ENCODE measurements around the gene ACTR3. TPM values are rescaled to one million over a fixed set of nuclear protein-coding genes. Genes with fewer than 3 reads are reported as not detected.

ACTR3 gene
- total and polyA plus RNA-seq, 10 of the 15 experiments (the other 5 are each of a cell fraction or from before 2014, with no cell fraction given), result 79.1 to 616 (median 471) TPM

DNA sequence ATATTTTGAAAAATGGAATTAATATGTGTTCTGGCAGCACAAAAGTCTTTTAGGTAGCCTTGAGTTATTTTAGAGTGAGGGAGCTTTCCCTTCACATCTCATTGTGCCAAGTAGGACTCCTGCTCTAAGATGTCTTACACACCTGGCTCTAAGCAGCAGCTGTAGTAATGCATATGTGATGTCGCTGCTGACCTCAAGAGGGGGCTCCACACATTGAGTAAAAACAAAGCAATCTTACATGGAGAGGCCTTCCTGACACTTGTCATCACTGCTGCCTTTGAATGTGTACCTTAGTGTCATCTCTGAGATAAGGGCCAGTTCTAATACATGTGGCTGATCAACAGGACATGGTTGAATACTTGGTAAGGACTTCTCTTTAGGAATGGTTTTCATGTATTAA is 75.8 kb downstream of the ACTR3 start:
- ATAC-seq (peak; percentile 91), FAIRE-seq (no peak), DNase-seq (ENCODE audit: low read depth, low spot score) (no peak)
- ChIA-PET CTCF (interaction anchor here (0.7 to 2.7 kb wide), 22 partner anchors 9 to 586 kb away, joined by 3 to 19 read pairs (median 5); partner anchors contain the start of gene SLC35F5), SMC1A (ENCODE audit: uncharacterized antibody, unreplicated experiment) (interaction anchor here (0.7 to 2.4 kb wide), 12 partner anchors 9 to 305 kb away, joined by 3 to 12 read pairs (median 4); no protein-coding TSS in a partner anchor), RAD21 (ENCODE audit: unreplicated experiment) (interaction anchor here (0.8 to 2.1 kb wide), 6 partner anchors 13 to 255 kb away, joined by 3 to 8 read pairs (median 5); no protein-coding TSS in a partner anchor), POLR2A (interaction anchor here (0.7 to 1.3 kb wide), 5 partner anchors 16 to 209 kb away, joined by 3 to 4 read pairs (median 3); partner anchors contain the start of gene SLC35F5)
- H2AFZ ChIP-seq (ENCODE audit: control insufficient read depth, low read depth, low read length), result no peak overlapping the region
- 50% methylated on average over 1 of the region's 1 CpG for WGBS (ENCODE audit: insufficient coverage, insufficient replicate concordance, low lambda C conversion rate, missing lambda C conversion rate)
- BruUV-seq (replicated peaks), result no TSS peak
- no peaks in the 10 kb centered on the region for H3K9me3 ChIP-seq (replicated peaks; ENCODE audit: control insufficient read depth, insufficient read depth, low read length)
- intact Hi-C loops (cut with micrococcal nuclease; ENCODE audit: unreplicated experiment) (no loop called here), in situ Hi-C loops (cut with MboI) (no loop called here)
- no peaks in the 10 kb centered on the region for H3K79me2 ChIP-seq (ENCODE audit: control insufficient read depth, insufficient read depth, low read length)
- no peaks in the 10 kb centered on the region for H3K4me1 ChIP-seq (ENCODE audit: control insufficient read depth, insufficient read depth, low read length)
- no peak overlapping the region for H3K4me2 ChIP-seq (ENCODE audit: control insufficient read depth, insufficient read depth)
- no peaks in the 10 kb centered on the region for H3K27me3 ChIP-seq (replicated peaks in 1 of 2; ENCODE audit: control insufficient read depth in 2 of 2, insufficient read depth in 2 of 2, low read length in 1 of 2)
- H4K20me1 ChIP-seq (ENCODE audit: control insufficient read depth, insufficient read depth), result no peaks in the 10 kb centered on the region
- H3K4me3 ChIP-seq, result no peak overlapping the region
- H3K9ac ChIP-seq (ENCODE audit: control insufficient read depth, insufficient read depth, low read length), result no peak overlapping the region
- H3K36me3 ChIP-seq (ENCODE audit: control insufficient read depth in 2 of 2, insufficient read depth in 2 of 2, low read length in 1 of 2), result 0 out of 4 replicates have a peak, but pooled peaks cover 0 to 10% of the 10 kb centered on the region in 2 experiments
- no peak overlapping the region for H3K27ac ChIP-seq (ENCODE audit: control insufficient read depth, insufficient read depth)
- TF ChIP-seq, protein P1, sequence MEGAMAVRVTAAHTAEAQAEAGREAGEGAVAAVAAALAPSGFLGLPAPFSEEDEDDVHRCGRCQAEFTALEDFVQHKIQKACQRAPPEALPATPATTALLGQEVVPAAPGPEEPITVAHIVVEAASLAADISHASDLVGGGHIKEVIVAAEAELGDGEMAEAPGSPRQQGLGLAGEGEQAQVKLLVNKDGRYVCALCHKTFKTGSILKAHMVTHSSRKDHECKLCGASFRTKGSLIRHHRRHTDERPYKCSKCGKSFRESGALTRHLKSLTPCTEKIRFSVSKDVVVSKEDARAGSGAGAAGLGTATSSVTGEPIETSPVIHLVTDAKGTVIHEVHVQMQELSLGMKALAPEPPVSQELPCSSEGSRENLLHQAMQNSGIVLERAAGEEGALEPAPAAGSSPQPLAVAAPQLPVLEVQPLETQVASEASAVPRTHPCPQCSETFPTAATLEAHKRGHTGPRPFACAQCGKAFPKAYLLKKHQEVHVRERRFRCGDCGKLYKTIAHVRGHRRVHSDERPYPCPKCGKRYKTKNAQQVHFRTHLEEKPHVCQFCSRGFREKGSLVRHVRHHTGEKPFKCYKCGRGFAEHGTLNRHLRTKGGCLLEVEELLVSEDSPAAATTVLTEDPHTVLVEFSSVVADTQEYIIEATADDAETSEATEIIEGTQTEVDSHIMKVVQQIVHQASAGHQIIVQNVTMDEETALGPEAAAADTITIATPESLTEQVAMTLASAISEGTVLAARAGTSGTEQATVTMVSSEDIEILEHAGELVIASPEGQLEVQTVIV (IDR thresholded peaks at IDR 0.05; ENCODE audit: borderline replicate concordance, partially characterized antibody), result no peak
- TF ChIP-seq, protein P2, sequence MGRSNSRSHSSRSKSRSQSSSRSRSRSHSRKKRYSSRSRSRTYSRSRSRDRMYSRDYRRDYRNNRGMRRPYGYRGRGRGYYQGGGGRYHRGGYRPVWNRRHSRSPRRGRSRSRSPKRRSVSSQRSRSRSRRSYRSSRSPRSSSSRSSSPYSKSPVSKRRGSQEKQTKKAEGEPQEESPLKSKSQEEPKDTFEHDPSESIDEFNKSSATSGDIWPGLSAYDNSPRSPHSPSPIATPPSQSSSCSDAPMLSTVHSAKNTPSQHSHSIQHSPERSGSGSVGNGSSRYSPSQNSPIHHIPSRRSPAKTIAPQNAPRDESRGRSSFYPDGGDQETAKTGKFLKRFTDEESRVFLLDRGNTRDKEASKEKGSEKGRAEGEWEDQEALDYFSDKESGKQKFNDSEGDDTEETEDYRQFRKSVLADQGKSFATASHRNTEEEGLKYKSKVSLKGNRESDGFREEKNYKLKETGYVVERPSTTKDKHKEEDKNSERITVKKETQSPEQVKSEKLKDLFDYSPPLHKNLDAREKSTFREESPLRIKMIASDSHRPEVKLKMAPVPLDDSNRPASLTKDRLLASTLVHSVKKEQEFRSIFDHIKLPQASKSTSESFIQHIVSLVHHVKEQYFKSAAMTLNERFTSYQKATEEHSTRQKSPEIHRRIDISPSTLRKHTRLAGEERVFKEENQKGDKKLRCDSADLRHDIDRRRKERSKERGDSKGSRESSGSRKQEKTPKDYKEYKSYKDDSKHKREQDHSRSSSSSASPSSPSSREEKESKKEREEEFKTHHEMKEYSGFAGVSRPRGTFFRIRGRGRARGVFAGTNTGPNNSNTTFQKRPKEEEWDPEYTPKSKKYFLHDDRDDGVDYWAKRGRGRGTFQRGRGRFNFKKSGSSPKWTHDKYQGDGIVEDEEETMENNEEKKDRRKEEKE (IDR thresholded peaks at IDR 0.05), result no peak
- peak; percentile 35; the same call in 1 of the 2 replicates for TF ChIP-seq POLR2AphosphoS5 (IDR thresholded peaks at IDR 0.05; ENCODE audit: low read length)
- TF ChIP-seq POLR2A (IDR thresholded peaks at IDR 0.05; ENCODE audit: low read depth, low read length), result peak; percentile 52
- no peak for TF ChIP-seq RAD51 (IDR thresholded peaks at IDR 0.05)
- no peak for TF ChIP-seq MXI1 (IDR thresholded peaks at IDR 0.05; ENCODE audit: low read depth, low read length)
- TF ChIP-seq, protein P3, sequence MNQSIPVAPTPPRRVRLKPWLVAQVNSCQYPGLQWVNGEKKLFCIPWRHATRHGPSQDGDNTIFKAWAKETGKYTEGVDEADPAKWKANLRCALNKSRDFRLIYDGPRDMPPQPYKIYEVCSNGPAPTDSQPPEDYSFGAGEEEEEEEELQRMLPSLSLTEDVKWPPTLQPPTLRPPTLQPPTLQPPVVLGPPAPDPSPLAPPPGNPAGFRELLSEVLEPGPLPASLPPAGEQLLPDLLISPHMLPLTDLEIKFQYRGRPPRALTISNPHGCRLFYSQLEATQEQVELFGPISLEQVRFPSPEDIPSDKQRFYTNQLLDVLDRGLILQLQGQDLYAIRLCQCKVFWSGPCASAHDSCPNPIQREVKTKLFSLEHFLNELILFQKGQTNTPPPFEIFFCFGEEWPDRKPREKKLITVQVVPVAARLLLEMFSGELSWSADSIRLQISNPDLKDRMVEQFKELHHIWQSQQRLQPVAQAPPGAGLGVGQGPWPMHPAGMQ (IDR thresholded peaks at IDR 0.05; ENCODE audit: borderline replicate concordance), result no peak
- TF ChIP-seq RAD21 (IDR thresholded peaks at IDR 0.05; ENCODE audit: insufficient read depth, low read depth, low read length), result peak; percentile 47; the same call in 1 of the 2 replicates
- TF ChIP-seq, protein P4, sequence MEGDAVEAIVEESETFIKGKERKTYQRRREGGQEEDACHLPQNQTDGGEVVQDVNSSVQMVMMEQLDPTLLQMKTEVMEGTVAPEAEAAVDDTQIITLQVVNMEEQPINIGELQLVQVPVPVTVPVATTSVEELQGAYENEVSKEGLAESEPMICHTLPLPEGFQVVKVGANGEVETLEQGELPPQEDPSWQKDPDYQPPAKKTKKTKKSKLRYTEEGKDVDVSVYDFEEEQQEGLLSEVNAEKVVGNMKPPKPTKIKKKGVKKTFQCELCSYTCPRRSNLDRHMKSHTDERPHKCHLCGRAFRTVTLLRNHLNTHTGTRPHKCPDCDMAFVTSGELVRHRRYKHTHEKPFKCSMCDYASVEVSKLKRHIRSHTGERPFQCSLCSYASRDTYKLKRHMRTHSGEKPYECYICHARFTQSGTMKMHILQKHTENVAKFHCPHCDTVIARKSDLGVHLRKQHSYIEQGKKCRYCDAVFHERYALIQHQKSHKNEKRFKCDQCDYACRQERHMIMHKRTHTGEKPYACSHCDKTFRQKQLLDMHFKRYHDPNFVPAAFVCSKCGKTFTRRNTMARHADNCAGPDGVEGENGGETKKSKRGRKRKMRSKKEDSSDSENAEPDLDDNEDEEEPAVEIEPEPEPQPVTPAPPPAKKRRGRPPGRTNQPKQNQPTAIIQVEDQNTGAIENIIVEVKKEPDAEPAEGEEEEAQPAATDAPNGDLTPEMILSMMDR (IDR thresholded peaks at IDR 0.05 in 2 of 3, conservative IDR thresholded peaks at IDR 0.05 in 1 of 3; ENCODE audit: control insufficient read depth in 2 of 3, extremely low read depth in 1 of 3, insufficient read depth in 1 of 3, low read depth in 3 of 3, low read length in 3 of 3), result peak; percentile 57 to 65 (median 64); a peak in 5 of 6 replicates
- TF ChIP-seq DPF2 (IDR thresholded peaks at IDR 0.05), result no peak
- TF ChIP-seq STAT1 (conservative IDR thresholded peaks at IDR 0.05), result no peak
- 0 out of 2 replicates have a peak, but pooled peaks have one; percentile 21 for TF ChIP-seq RUNX3 (IDR thresholded peaks at IDR 0.05; ENCODE audit: low read length)
- TF ChIP-seq TARDBP (IDR thresholded peaks at IDR 0.05; ENCODE audit: borderline replicate concordance), result no peak
- no peak for TF ChIP-seq ZSCAN29 (IDR thresholded peaks at IDR 0.05)
- TF ChIP-seq SMC3 (IDR thresholded peaks at IDR 0.05; ENCODE audit: borderline replicate concordance, low read length), result peak; percentile 26; the same call in 1 of the 2 replicates
- TF ChIP-seq CBX5 (IDR thresholded peaks at IDR 0.05; ENCODE audit: low read depth), result no peak
